ENCODE results near the gene RBM15. TPM values are rescaled to one million over a fixed set of nuclear protein-coding genes. Genes with fewer than 3 reads are reported as not detected.
A peak's percentile ranks its signal among the peaks of the same experiment; 100 is the strongest.

RBM15 gene
- total RNA-seq, result 52.6 and 54.0 TPM in 2 replicates
- long read RNA-seq, full-length matches to known transcripts, result 8 of 14 reads
- long read RNA-seq, partial matches to known transcripts, result 0 of 14 reads
- long read RNA-seq, other reads (novel, unspliced or antisense), result 6 of 14 reads

GRCh38 chr1:110338886-110339406, at the start of gene RBM15:
TSS of gene RBM15 (plus strand) at chr1:110339377. CDS start at chr1:110339406, 29 bp downstream.
- Mint-ChIP-seq H3K4me3 (no peak within 1 kb of the TSS), H3K36me3 (ENCODE audit: low read depth) (peaks cover 9% of the 10 kb centered on the region), H3K27ac (ENCODE audit: unreplicated experiment) (no peak within 1 kb of the TSS), H3K9me3 (no peaks in the 10 kb centered on the region), H3K27me3 (ENCODE audit: low read depth) (no peaks in the 10 kb centered on the region), H3K4me1 (peaks cover 51% of the 10 kb centered on the region)
- DNase-seq (ENCODE audit: low read depth, low spot score), result peak; percentile 87
- TF ChIP-seq CTCF (conservative IDR thresholded peaks at IDR 0.05), result no peak

GRCh38 chr1:110291241-110292030, 47.7 kb upstream of the RBM15 start:
- no peaks in the 10 kb centered on the region for H3K9me3 Mint-ChIP-seq
- H3K4me3 Mint-ChIP-seq, result no peak overlapping the region
- no peaks in the 10 kb centered on the region for H3K27me3 Mint-ChIP-seq (ENCODE audit: low read depth)
- no peak for DNase-seq (ENCODE audit: low read depth, low spot score)
- H3K27ac Mint-ChIP-seq (ENCODE audit: unreplicated experiment), result no peak overlapping the region
- TF ChIP-seq CTCF (conservative IDR thresholded peaks at IDR 0.05), result no peak
- H3K4me1 Mint-ChIP-seq, result peaks cover 3% of the 10 kb centered on the region
- H3K36me3 Mint-ChIP-seq (ENCODE audit: low read depth), result no peaks in the 10 kb centered on the region

- Mint-ChIP-seq H3K27ac (ENCODE audit: unreplicated experiment) (no peak overlapping the region), H3K27me3 (ENCODE audit: low read depth) (peaks cover 3% of the 10 kb centered on the region), H3K36me3 (ENCODE audit: low read depth) (no peaks in the 10 kb centered on the region), H3K4me1 (peaks cover 3% of the 10 kb centered on the region), H3K4me3 (no peak overlapping the region), H3K9me3 (no peaks in the 10 kb centered on the region)
- no peak for DNase-seq (ENCODE audit: low read depth, low spot score)
- no peak for TF ChIP-seq CTCF (conservative IDR thresholded peaks at IDR 0.05)
Observed at GRCh38 chr1:110292031-110292741, 47.0 kb upstream of the RBM15 start.

GRCh38 chr1:110293601-110294104, 45.5 kb upstream of the RBM15 start:
- no peak for TF ChIP-seq CTCF (conservative IDR thresholded peaks at IDR 0.05)
- no peaks in the 10 kb centered on the region for H3K9me3 Mint-ChIP-seq
- no peaks in the 10 kb centered on the region for H3K36me3 Mint-ChIP-seq (ENCODE audit: low read depth)
- no peak overlapping the region for H3K4me3 Mint-ChIP-seq
- H3K27ac Mint-ChIP-seq (ENCODE audit: unreplicated experiment), result no peak overlapping the region
- H3K4me1 Mint-ChIP-seq, result peaks cover 3% of the 10 kb centered on the region
- no peak for DNase-seq (ENCODE audit: low read depth, low spot score)
- H3K27me3 Mint-ChIP-seq (ENCODE audit: low read depth), result peaks cover 5% of the 10 kb centered on the region

GRCh38 chr1:110294308-110294707, 44.9 kb upstream of the RBM15 start:
- no peak for TF ChIP-seq CTCF (conservative IDR thresholded peaks at IDR 0.05)
- H3K36me3 Mint-ChIP-seq (ENCODE audit: low read depth), result no peaks in the 10 kb centered on the region
- no peaks in the 10 kb centered on the region for H3K9me3 Mint-ChIP-seq
- DNase-seq (ENCODE audit: low read depth, low spot score), result no peak
- no peak overlapping the region for H3K27ac Mint-ChIP-seq (ENCODE audit: unreplicated experiment)
- peaks cover 3% of the 10 kb centered on the region for H3K4me1 Mint-ChIP-seq
- H3K4me3 Mint-ChIP-seq, result no peak overlapping the region
- H3K27me3 Mint-ChIP-seq (ENCODE audit: low read depth), result peaks cover 5% of the 10 kb centered on the region

All from neural crest cell (in vitro differentiated cells).